Esophagus mucosa (tissue), 1 donor: ENCODE measurements around the gene NEDD4L. TPM values are rescaled to one million over a fixed set of nuclear protein-coding genes. Genes with fewer than 3 reads are reported as not detected.
"Not testable (repeated sequence)": the region's sequence is repeated elsewhere in the genome, so short reads cannot be mapped to it uniquely, and the experiment has no call there.

Source experiments
- ATAC-seq: fragments of 200-7000 bp; cut with Tn5 transposase; one replicate; pipeline ENCODE4 v1.9.1; 2020
- total RNA-seq: library from RNA; stranded (reverse); gene quantifications from one replicate; pipeline ENCODE4 v1.2.4, GENCODE V29; 2023
- donor health status: DM: yes; HTN: yes; CAD: no.

Gene NEDD4L
- total RNA-seq, 1 donor from 2014 or later, result 16.2 TPM

DNA sequence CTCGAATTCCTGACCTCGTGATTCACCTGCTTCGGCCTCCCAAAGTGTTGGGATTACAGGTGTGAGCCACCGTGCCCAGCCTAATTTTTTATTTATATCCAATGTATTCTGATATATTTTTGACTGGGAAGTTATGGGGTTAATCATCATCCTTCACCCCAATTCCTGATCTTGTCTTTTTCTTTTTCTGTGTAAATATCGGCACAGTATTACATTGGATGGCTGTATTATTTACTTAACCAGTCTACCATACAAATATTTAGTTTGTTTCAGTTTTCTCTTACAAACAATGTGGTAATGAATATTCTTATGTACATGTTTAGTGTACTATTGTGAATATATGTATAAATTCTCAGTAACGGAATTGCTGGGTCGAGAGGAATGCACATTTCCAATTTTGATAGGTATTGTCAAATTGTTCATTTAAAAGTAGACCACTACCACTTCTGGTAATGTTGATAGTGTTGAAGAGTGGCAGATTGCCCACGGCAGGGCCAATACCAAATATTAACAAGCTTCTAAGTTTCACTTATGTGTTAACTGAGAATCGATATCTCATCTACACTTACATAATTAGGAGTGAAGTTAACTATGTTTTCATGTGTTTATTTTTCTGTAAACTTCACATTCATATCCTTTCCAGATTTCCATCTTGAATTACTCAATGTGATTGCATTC is 388.2 kb downstream of the NEDD4L start:
- ATAC-seq, result no peak

DNA sequence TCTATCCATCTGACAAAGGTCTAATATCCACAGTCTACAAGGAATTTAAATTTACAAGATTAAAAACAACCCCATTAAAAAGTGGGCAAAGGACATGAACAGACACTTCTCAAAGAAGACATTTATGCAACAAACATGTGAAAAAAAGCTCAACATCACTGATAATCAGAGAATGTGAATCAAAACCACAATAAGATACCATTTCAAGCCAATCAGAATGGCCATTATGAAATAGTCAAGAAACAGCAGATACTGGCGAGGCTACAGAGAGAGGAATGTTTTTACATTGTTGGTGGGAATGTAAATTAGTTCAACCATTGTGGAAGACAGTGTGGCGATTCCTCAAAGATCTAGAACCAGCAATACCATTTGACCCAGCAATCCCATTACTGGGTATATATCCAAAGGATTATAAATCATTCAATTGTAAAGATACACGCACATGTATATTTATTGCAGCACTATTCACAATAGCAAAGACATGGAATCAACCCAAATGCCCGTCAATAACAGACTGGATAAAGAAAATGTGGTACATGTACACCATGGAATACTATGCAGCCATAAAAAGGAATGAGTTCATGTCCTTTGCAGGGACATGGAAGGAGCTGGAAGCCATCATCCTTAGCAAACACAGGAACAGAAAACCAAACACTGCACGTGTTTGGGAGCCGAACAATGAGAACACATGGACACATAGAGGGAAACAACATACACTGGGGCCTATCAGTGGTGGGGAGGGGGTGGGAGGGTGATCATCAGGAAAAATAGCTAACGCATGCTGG is 391.4 kb downstream of the NEDD4L start:
- not testable (repeated sequence) for ATAC-seq

DNA sequence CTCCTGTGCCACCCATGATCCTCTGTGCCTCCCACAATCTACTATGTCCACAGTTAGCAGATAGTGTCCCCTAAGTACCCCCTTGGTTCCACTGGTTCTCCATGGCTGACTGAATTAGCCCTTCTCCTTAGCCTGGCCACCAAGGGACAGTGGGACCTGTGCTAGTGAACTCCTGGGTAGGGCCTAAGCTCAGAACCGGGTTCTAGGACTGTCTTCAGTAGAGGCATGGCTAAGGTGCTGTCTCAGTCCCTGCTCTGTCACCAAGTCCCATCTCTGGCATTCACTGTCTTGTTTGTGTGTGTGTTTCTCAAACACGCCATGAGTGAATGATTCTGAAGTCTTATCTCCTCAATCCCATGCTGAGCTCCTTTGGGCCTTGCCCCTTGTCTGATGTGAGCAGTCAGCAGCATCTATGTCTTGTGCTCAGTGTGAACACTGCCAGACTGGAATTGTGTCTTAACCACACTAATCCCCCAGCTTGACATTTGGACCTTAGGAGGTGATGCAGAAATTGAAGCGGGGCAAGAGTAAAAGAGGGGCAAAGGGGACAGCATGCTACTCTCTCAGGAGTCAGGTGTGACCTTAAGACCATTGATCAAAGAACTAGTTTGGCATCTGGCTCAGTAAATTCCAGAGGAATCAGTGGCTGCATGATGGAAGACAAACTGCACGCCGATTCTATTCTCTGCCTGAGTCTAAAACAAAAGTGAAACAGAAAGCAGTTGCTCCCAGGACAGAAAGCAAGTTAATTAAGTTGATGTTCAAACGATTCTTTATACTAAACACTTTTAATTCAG is 394.3 kb downstream of the NEDD4L start:
- peak; percentile 18 for ATAC-seq

DNA sequence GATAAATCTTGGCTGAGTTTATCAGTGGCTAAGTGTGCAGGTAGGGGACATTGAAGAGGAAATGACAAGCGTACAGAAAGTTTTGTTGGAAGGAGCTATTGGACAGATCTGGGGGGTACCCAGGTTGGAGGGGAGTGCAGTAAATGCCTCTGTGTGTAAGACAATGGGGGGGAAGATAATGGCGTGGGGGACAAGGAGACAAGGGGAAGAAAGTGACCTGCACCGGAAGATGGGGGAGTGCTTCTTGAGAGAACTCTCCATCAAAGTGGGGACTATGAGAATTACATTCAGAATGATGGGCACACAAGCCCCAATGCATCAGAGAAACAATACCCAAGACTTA is 394.9 kb downstream of the NEDD4L start:
- no peak for ATAC-seq

DNA sequence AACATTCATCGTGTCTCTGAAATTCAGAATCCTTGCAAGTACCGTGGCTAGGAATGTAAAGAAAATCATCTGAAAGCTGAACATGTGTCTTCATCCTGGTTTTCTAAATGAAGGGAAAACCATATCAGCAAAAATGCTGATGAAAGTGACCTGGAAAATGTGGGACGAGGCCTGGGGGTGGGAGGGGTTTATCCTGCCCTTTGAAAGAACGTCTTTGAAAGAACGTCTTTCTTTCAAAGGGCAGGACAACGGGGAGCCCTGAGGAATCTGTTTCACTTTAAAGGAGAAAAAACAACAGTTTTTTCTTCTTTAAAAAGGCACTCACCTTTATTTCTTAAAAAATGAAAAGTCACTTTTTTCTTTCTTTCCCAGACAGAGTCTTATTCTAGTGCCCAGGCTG is 399.6 kb downstream of the NEDD4L start:
- no peak for ATAC-seq

DNA sequence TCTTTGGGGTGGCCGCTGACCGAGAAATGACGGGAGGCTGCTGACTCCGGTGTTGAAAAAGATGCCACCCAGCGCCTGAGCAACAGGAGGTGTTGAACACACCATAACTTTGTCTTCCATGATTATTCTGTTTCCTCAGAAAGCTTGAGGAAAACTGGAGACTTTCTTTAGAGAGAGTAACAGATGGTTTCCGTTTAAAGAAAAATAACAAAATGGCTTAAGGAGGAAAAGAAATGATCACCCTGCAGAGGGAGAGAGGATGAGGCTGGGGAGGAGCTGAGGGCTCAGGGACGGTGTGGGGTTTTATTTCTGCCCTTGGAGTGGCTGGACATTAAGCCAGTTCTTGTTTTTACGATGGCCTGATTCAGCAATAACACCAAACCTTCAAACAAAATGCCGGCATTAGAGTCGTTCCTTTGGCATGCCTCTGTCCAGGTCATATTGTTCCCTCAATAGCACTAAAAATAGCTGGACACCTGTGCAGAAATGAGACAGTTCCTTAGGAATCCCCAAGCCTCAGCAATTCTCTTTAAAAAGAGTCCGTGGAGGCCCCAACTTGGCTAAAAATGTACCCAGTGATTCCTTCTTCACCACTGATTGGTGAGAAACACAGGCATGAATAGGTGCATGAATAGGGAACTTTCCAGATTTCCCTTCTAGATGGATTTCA is 402.5 kb downstream of the NEDD4L start:
- ATAC-seq, result no peak

DNA sequence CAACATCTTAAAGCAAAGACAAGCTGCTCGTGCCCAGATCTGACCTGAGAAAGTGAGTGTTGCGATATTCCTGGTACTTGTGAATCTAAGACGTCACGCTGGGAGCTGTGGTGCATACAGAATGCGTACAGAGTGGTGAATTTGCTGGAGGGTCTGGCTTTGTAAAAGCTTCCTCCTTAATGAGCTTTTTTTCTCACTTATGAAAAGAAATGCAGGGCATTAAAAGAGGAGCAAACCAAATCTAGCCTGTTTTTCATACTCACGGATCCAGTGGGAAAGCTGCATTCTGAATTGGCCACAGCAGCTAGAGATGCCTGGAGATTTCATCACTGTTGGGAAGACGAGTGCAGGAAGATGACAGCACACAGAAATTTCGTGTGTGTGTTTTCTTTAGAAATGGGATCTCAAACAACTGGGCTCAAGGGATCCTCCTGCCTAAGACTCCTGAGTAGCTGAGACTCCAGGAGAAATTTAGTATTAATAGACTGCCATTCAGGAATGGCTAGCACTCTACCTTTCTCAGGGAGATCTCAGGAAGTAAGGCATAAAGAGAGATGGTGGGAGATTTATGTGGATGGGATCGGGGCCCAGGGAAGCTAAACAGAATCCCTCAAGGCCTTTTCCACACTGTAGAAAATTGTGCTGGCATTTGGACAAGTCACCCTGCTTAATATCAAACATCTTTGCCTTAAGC is 403.5 kb downstream of the NEDD4L start:
- ATAC-seq, result no peak

DNA sequence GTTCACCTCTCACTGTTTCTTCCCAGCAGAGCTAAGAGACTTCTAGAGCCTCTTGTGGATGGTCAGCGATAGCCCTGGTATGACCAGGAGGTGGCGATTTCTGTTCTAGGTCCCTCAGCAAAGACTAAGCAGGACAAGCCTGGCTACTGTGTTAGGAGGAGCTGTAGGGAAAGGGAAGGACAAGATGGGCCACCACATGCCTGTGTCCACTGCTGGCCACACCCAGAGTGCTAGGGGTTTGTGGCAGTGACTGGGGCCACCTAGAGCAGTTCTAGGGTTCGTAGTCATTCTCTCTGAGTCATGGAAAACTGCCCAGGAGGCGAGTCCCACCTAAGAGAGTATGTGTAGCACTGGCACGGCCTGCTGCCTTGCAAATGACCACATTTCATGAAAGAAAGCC is 405.4 kb downstream of the NEDD4L start:
- peak; percentile 18 for ATAC-seq

Other genes starting within 250 kb of the NEDD4L start
- 37.7 TPM for gene ATP8B1, start 240.9 kb upstream of the NEDD4L start, total RNA-seq